ENCODE data around the gene LAMA3. TPM values are rescaled to one million over a fixed set of nuclear protein-coding genes. Genes with fewer than 3 reads are reported as not detected.

The LAMA3 gene
- total RNA-seq, 1 donor: 8.3 TPM

DNA sequence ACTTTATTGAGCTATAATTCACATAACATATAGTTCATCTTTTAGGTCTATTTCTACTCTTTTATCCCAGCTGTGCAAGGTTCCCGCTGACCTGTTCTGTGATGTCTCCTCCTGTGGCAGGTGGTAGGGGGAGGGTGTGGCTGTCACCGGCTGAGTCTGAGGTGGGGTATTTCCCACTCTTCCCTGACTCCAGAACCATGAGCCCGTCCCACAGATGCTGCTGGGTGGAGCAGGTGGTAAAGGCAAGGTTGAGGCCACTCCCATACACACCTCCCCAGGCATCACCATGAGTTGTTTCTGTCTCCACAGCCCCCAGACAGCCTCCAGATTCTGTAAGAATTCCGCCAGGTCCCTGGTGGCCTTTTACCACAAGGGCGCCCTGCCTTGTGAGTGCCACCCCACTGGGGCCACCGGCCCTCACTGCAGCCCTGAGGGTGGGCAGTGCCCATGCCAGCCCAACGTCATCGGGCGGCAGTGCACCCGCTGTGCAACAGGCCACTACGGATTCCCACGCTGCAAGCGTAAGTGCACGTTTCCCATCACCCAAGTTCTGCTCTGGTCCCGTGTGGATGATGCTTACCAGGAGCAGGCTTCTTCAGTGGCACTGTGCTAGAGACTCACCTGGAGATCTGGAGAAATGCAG is 156.9 kb downstream of the LAMA3 start:
- Histone ChIP-seq H4K20me1 (ENCODE audit: insufficient read depth, low read length) (no peaks in the 10 kb centered on the region), H3K4me3 (ENCODE audit: insufficient read depth, low read length) (no peak overlapping the region), H2AFZ (ENCODE audit: low read length) (no peak overlapping the region), H3K9me3 (ENCODE audit: low read depth, low read length) (no peaks in the 10 kb centered on the region), H3K4me1 (ENCODE audit: insufficient read depth, low read length) (peaks cover 4% of the 10 kb centered on the region), H3K4me2 (ENCODE audit: insufficient read depth, low read length) (no peak overlapping the region), H3K27ac (ENCODE audit: low read depth, low read length) (no peak overlapping the region), H3K79me2 (ENCODE audit: insufficient read depth, low read length) (no peaks in the 10 kb centered on the region), H3K36me3 (ENCODE audit: insufficient read depth, low read length) (peaks cover 4% of the 10 kb centered on the region), H3K27me3 (ENCODE audit: insufficient read depth, low read length) (no peaks in the 10 kb centered on the region)
- DNase-seq (ENCODE audit: insufficient read length, low spot score, missing footprints): no peak
- TF ChIP-seq, protein P1, sequence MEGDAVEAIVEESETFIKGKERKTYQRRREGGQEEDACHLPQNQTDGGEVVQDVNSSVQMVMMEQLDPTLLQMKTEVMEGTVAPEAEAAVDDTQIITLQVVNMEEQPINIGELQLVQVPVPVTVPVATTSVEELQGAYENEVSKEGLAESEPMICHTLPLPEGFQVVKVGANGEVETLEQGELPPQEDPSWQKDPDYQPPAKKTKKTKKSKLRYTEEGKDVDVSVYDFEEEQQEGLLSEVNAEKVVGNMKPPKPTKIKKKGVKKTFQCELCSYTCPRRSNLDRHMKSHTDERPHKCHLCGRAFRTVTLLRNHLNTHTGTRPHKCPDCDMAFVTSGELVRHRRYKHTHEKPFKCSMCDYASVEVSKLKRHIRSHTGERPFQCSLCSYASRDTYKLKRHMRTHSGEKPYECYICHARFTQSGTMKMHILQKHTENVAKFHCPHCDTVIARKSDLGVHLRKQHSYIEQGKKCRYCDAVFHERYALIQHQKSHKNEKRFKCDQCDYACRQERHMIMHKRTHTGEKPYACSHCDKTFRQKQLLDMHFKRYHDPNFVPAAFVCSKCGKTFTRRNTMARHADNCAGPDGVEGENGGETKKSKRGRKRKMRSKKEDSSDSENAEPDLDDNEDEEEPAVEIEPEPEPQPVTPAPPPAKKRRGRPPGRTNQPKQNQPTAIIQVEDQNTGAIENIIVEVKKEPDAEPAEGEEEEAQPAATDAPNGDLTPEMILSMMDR (IDR thresholded peaks at IDR 0.05; ENCODE audit: extremely low read depth, low read depth, low read length): no peak

DNA sequence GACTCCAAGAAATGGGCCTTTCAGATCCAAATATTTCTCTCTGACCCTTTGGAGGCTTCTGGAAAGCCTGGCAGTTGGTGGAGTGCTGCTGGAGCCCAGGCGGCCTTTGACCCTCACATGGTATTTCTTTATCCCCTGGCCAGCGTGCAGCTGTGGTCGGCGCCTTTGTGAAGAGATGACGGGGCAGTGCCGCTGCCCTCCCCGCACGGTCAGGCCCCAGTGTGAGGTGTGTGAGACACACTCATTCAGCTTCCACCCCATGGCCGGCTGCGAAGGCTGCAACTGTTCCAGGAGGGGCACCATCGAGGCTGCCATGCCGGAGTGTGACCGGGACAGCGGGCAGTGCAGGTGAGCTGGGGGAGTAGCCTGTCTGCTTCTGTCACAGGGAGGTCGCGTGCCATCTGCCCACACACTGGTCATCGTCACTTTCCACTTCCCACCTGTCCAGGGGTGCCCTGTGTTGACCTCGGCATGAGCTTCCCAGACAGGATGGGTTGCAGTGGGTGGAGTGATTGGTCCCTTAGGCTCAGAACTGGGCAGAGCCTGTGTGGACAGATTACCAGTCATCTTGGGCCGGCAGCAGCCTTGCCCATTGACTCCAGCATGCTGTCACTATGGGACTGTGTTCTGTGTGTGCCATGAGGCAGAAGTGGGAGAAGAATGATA is 158.2 kb downstream of the LAMA3 start:
- Histone ChIP-seq H3K27ac (ENCODE audit: low read depth, low read length) (no peak overlapping the region), H3K79me2 (ENCODE audit: insufficient read depth, low read length) (no peaks in the 10 kb centered on the region), H4K20me1 (ENCODE audit: insufficient read depth, low read length) (no peaks in the 10 kb centered on the region), H3K27me3 (ENCODE audit: insufficient read depth, low read length) (no peaks in the 10 kb centered on the region), H3K4me2 (ENCODE audit: insufficient read depth, low read length) (no peak overlapping the region), H3K4me3 (ENCODE audit: insufficient read depth, low read length) (no peak overlapping the region), H3K9me3 (ENCODE audit: low read depth, low read length) (no peaks in the 10 kb centered on the region), H2AFZ (ENCODE audit: low read length) (no peak overlapping the region), H3K4me1 (ENCODE audit: insufficient read depth, low read length) (peaks cover 4% of the 10 kb centered on the region), H3K36me3 (ENCODE audit: insufficient read depth, low read length) (peaks cover 4% of the 10 kb centered on the region)
- DNase-seq (ENCODE audit: insufficient read length, low spot score, missing footprints): no peak
- TF ChIP-seq, protein P1 (IDR thresholded peaks at IDR 0.05; ENCODE audit: extremely low read depth, low read depth, low read length): no peak

DNA sequence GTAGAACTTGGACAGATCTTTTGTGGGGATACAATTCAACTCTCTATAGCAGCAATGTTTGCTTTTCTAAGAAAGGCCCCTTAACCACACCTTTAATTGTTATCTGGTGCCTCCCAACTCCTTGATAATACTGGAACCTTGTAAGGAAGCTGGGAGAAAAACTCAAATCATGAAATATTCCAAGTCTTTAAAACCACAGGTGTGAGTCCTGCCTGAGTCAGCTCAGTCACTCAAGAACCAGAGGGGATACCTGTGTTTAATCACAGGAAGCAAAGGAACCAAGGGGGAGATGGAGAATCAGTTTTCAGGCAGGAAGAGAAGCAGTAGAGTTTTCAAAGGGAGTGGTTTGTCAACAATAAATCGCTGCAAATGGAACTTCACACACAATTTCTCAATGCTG is 159.9 kb downstream of the LAMA3 start:
- H3K9me3 ChIP-seq (ENCODE audit: low read depth, low read length): no peaks in the 10 kb centered on the region
- peaks cover 4% of the 10 kb centered on the region for H3K4me1 ChIP-seq (ENCODE audit: insufficient read depth, low read length)
- no peak overlapping the region for H2AFZ ChIP-seq (ENCODE audit: low read length)
- no peak overlapping the region for H3K4me2 ChIP-seq (ENCODE audit: insufficient read depth, low read length)
- H3K36me3 ChIP-seq (ENCODE audit: insufficient read depth, low read length): peaks cover 4% of the 10 kb centered on the region
- H4K20me1 ChIP-seq (ENCODE audit: insufficient read depth, low read length): no peaks in the 10 kb centered on the region
- H3K79me2 ChIP-seq (ENCODE audit: insufficient read depth, low read length): no peaks in the 10 kb centered on the region
- TF ChIP-seq, protein P1 (IDR thresholded peaks at IDR 0.05; ENCODE audit: extremely low read depth, low read depth, low read length): no peak
- H3K4me3 ChIP-seq (ENCODE audit: insufficient read depth, low read length): no peak overlapping the region
- H3K27me3 ChIP-seq (ENCODE audit: insufficient read depth, low read length): no peaks in the 10 kb centered on the region
- no peak for DNase-seq (ENCODE audit: insufficient read length, low spot score, missing footprints)
- no peak overlapping the region for H3K27ac ChIP-seq (ENCODE audit: low read depth, low read length)

DNA sequence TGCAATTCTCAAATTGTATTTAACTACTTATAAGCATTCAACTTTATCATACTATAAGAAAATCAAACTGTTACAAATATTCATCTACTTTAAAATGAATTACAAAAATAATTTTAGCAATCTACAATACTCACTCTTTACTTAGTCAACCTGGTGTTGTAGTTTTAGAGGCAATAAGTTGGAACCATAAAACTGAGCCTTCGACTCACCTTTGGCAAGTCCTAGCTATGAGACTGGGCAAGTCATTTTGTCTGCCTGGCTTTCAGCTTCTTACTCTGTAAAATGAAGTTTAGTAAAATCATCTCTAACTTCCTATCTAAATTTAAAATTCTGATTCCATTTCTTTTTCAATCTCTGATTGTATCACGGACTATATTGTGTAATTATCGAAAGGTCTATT is 161.0 kb downstream of the LAMA3 start:
- DNase-seq (ENCODE audit: insufficient read length, low spot score, missing footprints): no peak
- Histone ChIP-seq H3K27ac (ENCODE audit: low read depth, low read length) (no peak overlapping the region), H3K36me3 (ENCODE audit: insufficient read depth, low read length) (peaks cover 4% of the 10 kb centered on the region), H2AFZ (ENCODE audit: low read length) (no peak overlapping the region), H3K79me2 (ENCODE audit: insufficient read depth, low read length) (no peaks in the 10 kb centered on the region), H3K4me2 (ENCODE audit: insufficient read depth, low read length) (no peak overlapping the region), H3K4me3 (ENCODE audit: insufficient read depth, low read length) (no peak overlapping the region), H3K9me3 (ENCODE audit: low read depth, low read length) (no peaks in the 10 kb centered on the region), H4K20me1 (ENCODE audit: insufficient read depth, low read length) (no peaks in the 10 kb centered on the region), H3K27me3 (ENCODE audit: insufficient read depth, low read length) (no peaks in the 10 kb centered on the region), H3K4me1 (ENCODE audit: insufficient read depth, low read length) (peaks cover under 1% of the 10 kb centered on the region)
- TF ChIP-seq, protein P1 (IDR thresholded peaks at IDR 0.05; ENCODE audit: extremely low read depth, low read depth, low read length): no peak
